Subcutaneous adipose tissue (tissue), 4 donors: ENCODE data around the gene EIF3L. TPM values are rescaled to one million over a fixed set of nuclear protein-coding genes. Genes with fewer than 3 reads are reported as not detected.

Experiments used
- CTCF ChIP-seq: fragments of 450-650 bp; IDR thresholded peaks from one replicate; pipeline ENCODE4 v1.5.1; 2016; ENCODE audit warnings: low read depth, mild to moderate bottlenecking, control low read depth, antibody characterized with exemption, moderate library complexity
- total RNA-seq, 4 donors: library from RNA; depleted of rRNA; stranded (reverse); fragments of >200 nt; gene quantifications; one replicate each; pipeline ENCODE4 v1.1.0, GENCODE V29; 2016

Gene EIF3L
- total RNA-seq, 4 donors from 2014 or later: 271 to 369 (median 304) TPM

- TF ChIP-seq CTCF: no peak
Measured at GRCh38 chr22:37804881-37805809, 44.1 kb upstream of the EIF3L start.

GRCh38 chr22:37805810-37806277 lies 43.4 kb upstream of the EIF3L start:
- TF ChIP-seq CTCF: no peak

GRCh38 chr22:37806409-37807333 lies 42.5 kb upstream of the EIF3L start:
- TF ChIP-seq CTCF: no peak

GRCh38 chr22:37807410-37808293 lies 41.6 kb upstream of the EIF3L start, which contains the start of gene GCAT:
Gene GCAT (plus strand): TSS chr22:37807934. CDS start chr22:37807968, 34 bp downstream.
- no peak for TF ChIP-seq CTCF

- TF ChIP-seq CTCF: no peak
Measured at GRCh38 chr22:37808294-37808657, 40.9 kb upstream of the EIF3L start.

- no peak for TF ChIP-seq CTCF
Measured at GRCh38 chr22:37809672-37810333, 39.4 kb upstream of the EIF3L start.
